ENCODE data around the gene WDR90.

WDR90 gene

DNA sequence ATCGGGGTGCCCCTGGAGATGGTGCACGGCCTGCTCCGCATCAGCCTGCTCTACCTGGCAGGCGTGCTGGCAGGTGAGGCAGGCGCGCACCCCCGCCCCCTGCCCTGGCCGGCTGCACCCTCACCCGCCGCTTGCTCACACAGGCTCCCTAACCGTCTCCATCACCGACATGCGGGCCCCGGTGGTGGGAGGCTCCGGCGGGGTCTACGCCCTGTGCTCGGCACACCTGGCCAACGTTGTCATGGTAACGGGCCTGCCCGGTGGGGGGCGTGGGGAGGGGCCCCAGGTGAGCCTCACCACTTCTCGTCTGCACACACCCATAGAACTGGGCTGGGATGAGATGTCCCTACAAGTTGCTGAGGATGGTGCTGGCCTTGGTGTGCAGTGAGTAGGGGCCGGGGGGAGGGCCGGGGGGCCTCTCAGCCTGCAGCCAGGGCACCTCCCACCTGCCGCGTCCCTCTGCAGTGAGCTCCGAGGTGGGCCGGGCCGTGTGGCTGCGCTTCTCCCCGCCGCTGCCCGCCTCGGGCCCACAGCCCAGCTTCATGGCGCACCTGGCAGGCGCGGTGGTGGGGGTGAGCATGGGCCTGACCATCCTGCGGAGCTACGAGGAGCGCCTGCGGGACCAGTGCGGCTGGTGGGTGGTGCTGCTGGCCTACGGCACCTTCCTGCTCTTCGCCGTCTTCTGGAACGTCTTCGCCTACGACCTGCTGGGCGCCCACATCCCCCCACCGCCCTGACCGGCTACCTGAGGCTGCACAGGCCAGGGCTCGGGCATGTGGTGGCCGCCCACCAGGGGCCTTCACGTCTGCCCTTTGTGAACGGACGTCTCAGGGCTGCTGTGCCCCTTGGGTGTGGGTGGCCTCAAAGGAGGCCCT is 28.4 kb downstream of the WDR90 start:
- no peak overlapping the region for H3K4me3 ChIP-seq (ENCODE audit: low read length)
- TF ChIP-seq ZNF274 (IDR thresholded peaks at IDR 0.05; ENCODE audit: low read depth, low read length) = no peak

DNA sequence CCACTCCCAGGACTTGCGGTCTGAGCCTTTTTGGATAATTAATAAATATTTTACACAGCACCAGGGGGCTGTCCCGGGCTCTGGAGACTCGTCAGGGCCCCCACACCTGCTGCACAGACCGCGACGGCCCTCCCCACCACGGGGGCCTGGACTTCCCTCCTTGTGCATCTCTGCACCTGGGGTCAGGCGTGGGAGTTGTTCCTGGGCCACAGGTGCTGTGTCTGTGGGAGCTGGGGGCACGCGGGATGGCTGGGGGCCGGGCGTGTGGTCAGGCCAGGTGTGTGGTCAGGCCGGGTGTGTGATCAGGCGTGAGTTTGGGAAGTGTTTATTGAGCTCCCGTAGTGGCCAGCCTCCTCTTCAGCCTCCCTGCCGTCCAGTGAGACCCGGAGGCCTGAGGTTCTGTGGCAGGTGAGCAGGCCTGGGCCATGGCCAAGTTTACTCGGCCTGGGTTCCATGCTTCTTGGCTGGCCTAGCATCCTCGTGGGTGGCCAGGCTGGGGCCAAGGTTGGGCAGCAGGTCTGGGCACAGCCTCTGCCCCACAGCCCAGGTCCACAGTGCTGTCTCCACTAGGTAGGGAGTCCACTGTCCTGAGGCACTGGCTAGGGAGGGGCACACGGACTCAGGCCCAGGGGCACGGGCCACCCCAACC is 29.2 kb downstream of the WDR90 start:
- no peak overlapping the region for H3K4me3 ChIP-seq (ENCODE audit: low read length)

DNA sequence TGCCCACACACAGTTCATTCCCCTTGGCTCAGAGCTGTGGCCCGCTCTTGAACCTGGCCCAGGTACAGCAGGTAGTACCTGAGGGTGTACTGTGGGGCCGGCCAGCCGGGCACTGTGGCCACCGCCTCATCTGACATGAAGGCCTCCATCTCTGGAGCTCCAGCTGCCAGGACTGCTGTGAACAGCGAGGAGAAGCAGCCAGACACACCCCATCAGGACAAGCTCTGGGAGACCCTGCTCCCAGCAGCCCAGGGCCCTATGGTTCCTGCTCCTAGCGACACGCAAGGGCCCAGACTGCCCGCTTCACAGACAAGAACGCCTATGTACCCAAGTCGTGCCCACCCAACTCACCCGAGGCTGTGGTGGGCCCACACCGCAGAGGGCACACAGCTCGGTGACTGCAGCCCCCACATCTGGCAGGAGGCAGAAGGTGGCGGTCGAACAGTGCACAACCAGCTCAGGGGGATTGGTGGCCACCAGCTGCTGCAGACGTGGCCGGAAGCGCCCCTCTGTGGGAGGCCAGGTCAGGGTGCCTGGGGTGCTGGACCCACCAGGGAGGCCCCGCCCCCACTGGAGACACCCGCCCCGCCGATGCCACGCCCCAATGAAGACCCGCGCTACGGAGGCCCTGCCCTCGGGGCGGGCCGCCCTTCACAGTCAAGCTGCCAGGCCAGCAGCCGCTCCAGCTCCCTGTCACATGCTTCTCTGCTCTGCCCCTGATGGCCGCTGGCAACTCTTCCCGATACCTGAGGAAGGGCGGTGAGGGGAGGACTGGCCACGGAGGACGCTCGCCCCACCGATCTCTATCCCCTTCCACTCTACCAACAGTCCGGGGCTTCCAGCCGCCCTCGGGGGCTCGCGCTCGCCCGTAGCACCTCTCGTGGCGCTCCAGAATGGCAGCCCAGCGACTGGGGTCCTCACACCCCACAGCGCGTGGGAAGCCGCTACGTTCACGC is 30.0 kb downstream of the WDR90 start:
- H3K4me3 ChIP-seq (ENCODE audit: low read length) = peak overlapping the region; percentile 47; the same call in 1 of the 2 replicates
- no peak for TF ChIP-seq ZNF274 (IDR thresholded peaks at IDR 0.05; ENCODE audit: low read depth, low read length)

More for the DNA sequence above, 29.2 kb downstream of the WDR90 start:
- TF ChIP-seq ZNF274 (IDR thresholded peaks at IDR 0.05; ENCODE audit: low read depth, low read length) = no peak

- no peak for TF ChIP-seq ZNF274 (IDR thresholded peaks at IDR 0.05; ENCODE audit: low read depth, low read length)
- H3K4me3 ChIP-seq (ENCODE audit: low read length) = peak within 1 kb of the TSS; percentile 95
Observed at GRCh38 chr16:679814-680624, 30.9 kb downstream of the WDR90 start, which contains the start of gene STUB1. TSS of gene STUB1 (plus strand) at chr16:680410. CDS start at chr16:680526, 116 bp downstream.

- no peak for TF ChIP-seq ZNF274 (IDR thresholded peaks at IDR 0.05; ENCODE audit: low read depth, low read length)
- peak overlapping the region; percentile 95 for H3K4me3 ChIP-seq (ENCODE audit: low read length)
Observed at GRCh38 chr16:680625-680945, 31.4 kb downstream of the WDR90 start.

DNA sequence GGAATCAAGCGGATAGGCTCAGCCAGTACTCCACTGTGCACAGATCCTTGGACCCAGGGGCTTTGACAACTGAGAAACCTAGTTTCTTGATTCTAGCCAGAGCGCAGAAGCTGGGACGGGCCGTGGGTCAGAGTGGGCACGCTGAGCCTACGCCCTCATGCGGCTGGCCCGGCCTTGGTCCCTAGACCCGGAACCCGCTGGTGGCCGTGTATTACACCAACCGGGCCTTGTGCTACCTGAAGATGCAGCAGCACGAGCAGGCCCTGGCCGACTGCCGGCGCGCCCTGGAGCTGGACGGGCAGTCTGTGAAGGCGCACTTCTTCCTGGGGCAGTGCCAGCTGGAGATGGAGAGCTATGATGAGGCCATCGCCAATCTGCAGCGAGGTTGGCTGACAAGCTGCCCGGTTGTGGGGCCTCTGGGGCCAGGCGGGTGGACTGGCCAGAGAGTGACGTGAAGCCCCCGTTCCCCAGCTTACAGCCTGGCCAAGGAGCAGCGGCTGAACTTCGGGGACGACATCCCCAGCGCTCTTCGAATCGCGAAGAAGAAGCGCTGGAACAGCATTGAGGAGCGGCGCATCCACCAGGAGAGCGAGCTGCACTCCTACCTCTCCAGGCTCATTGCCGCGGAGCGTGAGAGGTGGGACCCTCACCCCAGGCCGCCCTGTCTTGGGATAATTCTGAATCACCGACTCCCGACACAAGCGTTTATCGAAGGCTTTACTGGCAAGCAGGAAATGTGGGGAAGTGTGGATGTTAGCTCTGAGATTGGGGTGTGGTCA is 32.0 kb downstream of the WDR90 start:
- peak overlapping the region; percentile 95 for H3K4me3 ChIP-seq (ENCODE audit: low read length)
- TF ChIP-seq ZNF274 (IDR thresholded peaks at IDR 0.05; ENCODE audit: low read depth, low read length) = no peak

GRCh38 chr16:681746-682427 is 32.7 kb downstream of the WDR90 start:
- no peak overlapping the region; the same call in 1 of the 2 replicates for H3K4me3 ChIP-seq (ENCODE audit: low read length)
- no peak for TF ChIP-seq ZNF274 (IDR thresholded peaks at IDR 0.05; ENCODE audit: low read depth, low read length)

DNA sequence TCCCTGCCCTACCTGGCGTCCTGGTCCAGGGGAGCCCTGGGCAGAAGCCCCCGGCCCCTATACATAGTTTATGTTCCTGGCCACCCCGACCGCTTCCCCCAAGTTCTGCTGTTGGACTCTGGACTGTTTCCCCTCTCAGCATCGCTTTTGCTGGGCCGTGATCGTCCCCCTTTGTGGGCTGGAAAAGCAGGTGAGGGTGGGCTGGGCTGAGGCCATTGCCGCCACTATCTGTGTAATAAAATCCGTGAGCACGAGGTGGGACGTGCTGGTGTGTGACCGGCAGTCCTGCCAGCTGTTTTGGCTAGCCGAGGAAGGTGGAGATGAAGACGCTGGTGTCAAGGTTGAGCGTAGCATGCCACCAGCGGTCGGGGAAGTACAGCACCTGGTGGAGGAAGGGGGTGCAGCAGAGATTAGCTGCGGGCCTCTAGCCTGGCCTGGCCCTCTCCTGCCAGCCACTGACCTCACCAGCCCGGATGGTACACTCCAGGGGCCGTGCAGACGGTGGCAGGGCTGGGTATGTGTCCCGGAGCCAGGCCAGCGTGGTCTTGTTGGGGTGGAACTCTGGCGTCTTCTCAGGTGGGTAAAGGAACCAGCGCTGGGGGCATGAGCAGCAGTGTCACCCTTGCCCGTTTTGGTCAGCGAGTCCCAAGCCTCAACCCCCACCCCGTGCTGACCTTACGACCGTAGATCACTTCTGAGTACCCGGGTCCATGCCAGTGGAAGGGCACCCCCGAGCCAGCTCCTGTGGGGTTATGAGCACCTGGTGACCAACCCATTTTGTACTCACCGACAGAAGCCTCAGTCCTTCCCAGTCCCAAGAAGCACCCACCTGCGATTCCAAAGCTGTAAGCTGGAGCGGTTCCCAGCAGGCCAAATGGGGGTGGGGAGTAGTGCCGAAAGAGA is 33.6 kb downstream of the WDR90 start:
- peak overlapping the region; percentile 68; the same call in 1 of the 2 replicates for H3K4me3 ChIP-seq (ENCODE audit: low read length)
- TF ChIP-seq ZNF274 (IDR thresholded peaks at IDR 0.05; ENCODE audit: low read depth, low read length) = no peak

DNA sequence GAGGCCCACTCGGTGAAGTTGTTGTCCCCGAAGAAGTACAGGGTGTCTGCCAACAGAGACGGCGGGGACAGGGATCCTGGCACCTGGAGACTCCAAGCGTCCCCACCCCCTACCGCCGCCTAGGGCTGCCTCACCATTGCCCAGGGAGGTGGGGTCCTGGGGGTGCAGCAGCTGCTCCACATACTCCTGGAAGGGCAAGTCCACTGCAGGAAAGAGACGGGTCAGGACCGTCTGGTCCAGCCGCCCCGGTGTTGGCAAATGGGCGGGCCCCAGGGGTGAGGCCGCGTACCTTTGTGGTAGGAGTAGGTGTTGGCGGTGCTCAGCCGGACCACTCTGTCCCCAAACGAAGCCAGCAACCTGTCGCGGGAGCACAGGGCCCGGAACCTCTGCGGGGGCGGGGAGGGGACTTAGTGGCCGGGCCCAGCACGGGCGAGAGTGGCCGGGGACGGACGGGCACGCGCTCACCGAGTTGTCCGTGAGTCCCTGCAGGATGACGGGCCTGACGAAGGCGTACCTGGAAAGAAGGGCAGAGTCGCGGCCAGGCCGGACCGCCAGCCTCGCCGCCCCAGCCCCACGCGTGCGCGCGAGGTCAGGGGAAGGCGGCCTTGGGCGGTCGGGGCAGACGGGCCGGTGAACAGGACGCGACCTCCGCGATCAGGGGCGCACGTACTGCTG is 34.4 kb downstream of the WDR90 start:
- TF ChIP-seq ZNF274 (IDR thresholded peaks at IDR 0.05; ENCODE audit: low read depth, low read length) = no peak
- peak overlapping the region; percentile 68 for H3K4me3 ChIP-seq (ENCODE audit: low read length)

- TF ChIP-seq ZNF274 (IDR thresholded peaks at IDR 0.05; ENCODE audit: low read depth, low read length) = no peak
- peak within 1 kb of the TSS; percentile 68 for H3K4me3 ChIP-seq (ENCODE audit: low read length)
Observed at GRCh38 chr16:684071-684794, 35.1 kb downstream of the WDR90 start, which contains the start of gene JMJD8. TSS of gene JMJD8 (minus strand) at chr16:684334. CDS start at chr16:684319, 15 bp downstream.
